Stimulated activated CD4-positive, alpha-beta T cell treated with anti-CD3 and anti-CD28 coated beads, TNF-alpha, amount 100 ng/mL, for 48 hours (primary cell): Measurements from ENCODE around the gene OR7D4.
A peak's percentile ranks its signal among the peaks of the same experiment; 100 is the strongest.
"Not testable (repeated sequence)": the region's sequence is repeated elsewhere in the genome, so short reads cannot be mapped to it uniquely, and the experiment has no call there.

Source experiments
- DNase-seq, 3 donors: peaks; one replicate each; pipeline ENCODE4 v3.0.0-alpha.2; 2020; ENCODE audit warnings: low read depth in 3 of 3

OR7D4 gene

GRCh38 chr19:9219489-9219888, at the start of gene OR7D4:
Gene OR7D4, minus strand, starts transcription at chr19:9219589. Its CDS starts 4,752 bp downstream, at chr19:9214837.
- DNase-seq, result no peak

GRCh38 chr19:9251236-9251635, 31.8 kb upstream of the OR7D4 start:
- DNase-seq, result no peak

DNA sequence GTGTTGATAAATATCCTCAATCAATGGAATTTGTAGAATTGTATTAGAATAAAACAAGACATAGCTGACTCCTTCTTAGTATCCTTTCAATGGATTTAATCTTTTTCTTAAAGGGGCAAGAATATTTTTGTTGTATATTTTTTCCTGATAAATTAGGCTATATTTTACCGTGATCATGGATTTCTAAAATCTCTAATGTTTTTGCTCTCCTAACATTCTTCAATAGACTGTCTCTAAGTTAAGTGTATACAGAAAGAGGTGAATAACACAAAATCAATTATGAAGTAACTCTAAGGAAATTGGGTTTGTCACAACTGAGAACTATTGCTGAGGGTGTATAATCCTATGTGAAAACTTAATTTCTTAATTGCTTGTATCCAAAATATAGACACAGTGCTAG, 31.2 kb upstream of the OR7D4 start, which contains the start of gene OR7E24:
TSS of gene OR7E24 (plus strand) at position 301 of the 400 bp plus-strand sequence. CDS start 114 bp downstream, outside the sequence.
- DNase-seq, result no peak

GRCh38 chr19:9205501-9206113, 13.8 kb downstream of the OR7D4 start:
- DNase-seq, result peak; percentile 34 to 55 (median 40)

- DNase-seq, result not testable (repeated sequence)
These were observed 21.3 kb downstream of the OR7D4 start for GRCh38 chr19:9198044-9198443.

- DNase-seq, result no peak
These were observed 29.9 kb downstream of the OR7D4 start for GRCh38 chr19:9189535-9189934.

DNA sequence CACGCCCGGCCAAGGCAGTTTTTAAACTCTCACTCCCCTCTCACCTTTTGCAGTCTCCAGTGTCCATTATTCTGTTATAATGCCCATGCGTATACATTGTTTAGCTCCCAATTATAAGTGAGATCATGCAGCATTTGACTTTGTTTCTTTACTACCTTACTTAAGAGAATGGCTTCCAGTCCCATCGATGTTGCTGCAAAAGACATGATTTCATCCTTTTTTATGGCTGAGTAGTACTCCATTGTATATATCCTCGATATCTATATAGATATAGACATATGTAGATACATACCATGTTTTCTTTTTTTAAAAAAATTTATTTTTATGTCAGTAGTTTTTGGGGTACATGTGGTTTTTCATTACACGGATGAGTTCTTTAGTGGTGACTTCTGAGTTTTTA, 32.2 kb downstream of the OR7D4 start:
- DNase-seq, result no peak

DNA sequence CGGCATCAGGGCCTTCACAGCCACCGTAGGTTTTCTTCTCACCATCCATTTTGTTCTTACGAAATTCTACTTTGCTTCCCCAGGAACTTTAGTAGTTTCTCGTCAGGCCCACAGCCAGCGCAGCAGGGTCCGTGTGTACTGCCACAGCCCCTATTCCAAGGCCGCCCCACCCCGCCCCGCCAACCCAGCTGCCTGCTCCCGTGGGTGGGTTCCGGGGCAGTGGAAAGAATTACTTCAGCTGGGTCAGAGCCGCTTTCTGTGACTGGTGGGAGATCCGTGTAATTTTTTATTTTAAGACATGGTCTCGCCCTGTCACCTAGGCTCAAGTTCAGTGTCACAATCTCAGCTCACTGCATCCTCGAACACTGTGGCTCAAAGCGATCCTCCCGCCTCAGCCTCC, 36.4 kb downstream of the OR7D4 start:
- DNase-seq, result no peak

DNA sequence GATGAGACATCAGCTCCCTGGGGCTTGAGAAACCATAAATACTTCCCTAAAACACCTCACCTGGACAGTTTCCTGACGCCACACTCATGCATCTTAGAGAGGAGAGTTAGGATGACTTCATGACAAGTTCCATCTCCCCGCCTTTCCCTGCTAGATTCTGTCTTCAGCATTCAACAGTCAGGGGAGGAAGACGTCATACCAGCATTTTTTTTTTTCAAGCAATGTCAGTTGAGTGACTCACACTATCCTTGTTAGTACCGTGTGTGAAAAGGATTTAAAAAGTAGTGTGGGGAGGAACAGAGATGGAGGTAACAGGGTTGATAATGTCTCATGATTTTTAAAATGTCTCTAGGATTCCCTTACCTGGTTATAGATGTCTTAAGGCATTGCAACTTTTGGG, 40.5 kb downstream of the OR7D4 start, which contains the start of gene OR7D2:
TSS of gene OR7D2 (plus strand) at position 79 of the 400 bp plus-strand sequence. CDS start 6,803 bp downstream, outside the sequence.
- no peak for DNase-seq

DNA sequence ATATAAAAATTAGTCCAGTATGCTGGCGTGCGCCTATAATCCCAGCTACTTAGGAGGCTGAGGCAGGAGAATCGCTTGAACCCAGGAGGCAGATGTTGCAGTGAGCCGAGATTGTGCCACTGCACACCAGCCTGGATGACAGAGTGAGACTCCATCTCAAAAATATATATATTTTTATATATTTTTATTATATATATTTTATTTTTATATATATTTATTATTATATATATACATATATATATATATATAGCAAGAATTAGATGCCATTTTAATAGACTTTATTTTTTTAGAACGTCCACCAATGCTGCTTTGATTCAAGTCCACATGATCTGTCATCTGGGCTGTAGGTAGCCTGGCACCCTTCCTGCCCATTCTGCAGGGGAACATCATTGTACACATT, 44.1 kb downstream of the OR7D4 start:
- DNase-seq, result no peak

GRCh38 chr19:9171393-9171991, 47.9 kb downstream of the OR7D4 start:
- DNase-seq, result no peak

- DNase-seq, result no peak
These were observed 52.5 kb downstream of the OR7D4 start for GRCh38 chr19:9166846-9167245.

GRCh38 chr19:9165261-9165660, 54.1 kb downstream of the OR7D4 start:
- DNase-seq, result no peak

GRCh38 chr19:9161427-9161826, 58.0 kb downstream of the OR7D4 start:
- DNase-seq, result no peak
